Middle frontal gyrus (tissue), 1 donor: ENCODE data around the gene NUDT6.
"Not testable (repeated sequence)": the region's sequence is repeated elsewhere in the genome, so short reads cannot be mapped to it uniquely, and the experiment has no call there.

ENCODE experiments used
- DNase-seq: peaks from one replicate; pipeline ENCODE4 v3.0.0-alpha.2; 2015; ENCODE audit warnings: low spot score; ENCODE audit errors: extremely low spot score

Gene NUDT6

DNA sequence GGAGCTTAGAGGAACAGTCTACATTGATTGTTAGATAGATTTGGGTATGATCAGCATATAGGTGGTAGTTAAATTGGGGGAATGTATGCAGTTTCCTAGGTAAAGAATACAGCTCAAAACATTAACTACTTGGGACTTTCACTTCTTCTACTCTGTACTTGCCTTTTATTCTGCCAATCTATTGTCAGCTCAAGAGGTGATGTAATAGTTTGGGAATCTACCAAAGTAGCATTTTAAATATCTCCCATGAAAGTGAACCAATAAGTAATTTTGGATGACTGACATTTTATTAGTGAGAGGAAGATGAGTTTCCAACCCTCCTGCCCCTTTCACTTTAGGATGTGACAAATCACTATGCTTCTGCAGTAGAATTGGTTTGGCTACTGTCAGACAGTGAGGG, 43.4 kb downstream of the NUDT6 start:
- no peak for DNase-seq

DNA sequence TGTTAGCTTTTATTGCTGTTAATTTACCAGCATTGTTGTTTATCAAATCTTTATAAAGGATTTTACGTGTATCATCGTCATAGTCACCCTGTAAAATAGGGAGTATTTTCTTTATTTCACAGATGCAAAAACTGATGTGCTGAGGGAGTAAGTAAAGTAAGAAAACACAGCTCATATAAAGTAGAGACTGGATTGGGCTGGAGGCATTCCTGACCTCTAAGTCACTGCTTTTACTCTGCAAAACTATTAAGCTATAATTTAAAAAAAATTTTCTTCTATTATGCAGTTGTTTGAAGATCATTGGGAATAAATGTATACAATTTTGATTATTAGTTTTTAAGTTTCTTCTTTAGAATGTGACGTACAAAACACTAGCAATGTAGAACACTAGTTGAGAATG, 45.9 kb downstream of the NUDT6 start:
- no peak for DNase-seq

DNA sequence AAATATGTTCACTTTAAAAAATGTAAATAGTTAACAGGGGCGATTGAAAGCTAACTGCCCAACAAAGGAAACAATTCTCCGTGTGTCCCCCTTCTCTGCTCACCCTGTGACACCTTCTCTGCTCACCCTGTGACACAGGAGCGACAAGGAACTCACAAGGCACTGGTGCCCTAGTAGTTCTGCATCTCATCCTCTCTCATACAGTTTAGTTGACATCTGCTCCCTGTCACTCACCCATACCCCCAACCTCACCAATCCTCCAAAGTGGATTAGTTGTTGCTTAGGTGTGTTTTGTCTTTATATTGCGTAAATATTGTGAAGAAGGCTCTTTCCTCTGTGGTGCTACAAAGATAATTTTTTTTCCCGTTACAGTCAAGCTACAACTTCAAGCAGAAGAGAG, 46.4 kb downstream of the NUDT6 start:
- DNase-seq, result no peak

DNA sequence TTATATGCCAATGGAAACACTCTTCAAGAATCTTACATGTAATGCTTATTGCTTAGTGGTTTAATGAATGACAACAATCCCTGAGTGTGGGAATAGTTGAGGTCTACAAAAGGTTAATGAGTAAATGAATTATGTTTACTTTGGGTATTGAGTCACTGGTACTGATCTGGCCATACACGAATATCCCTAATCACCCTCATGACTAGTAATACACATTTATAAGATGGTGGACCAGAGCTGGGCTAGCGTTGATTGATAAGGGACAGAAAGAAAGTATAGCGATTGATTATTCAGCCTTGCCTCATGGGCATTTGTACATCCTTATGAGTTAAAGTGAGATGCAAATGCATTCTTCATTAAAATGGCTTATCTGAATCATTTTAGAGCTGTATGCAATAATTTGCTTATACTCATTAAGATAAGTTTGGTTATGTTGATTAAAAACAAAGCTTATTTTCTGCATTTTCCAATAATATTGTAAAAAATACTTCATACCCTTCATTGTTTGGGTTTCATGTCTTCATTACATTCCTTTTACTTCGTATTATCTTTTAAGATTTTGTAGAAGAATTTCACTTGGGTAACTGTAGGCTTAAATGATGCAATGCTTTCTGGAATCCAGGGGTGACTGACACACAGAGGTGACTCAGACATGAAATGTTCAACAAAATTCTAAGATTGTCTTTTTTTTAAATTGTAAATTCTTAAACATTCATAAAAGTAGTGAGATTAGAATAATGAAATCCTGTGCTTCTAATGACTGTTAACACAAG, 48.4 kb downstream of the NUDT6 start:
- DNase-seq, result no peak

DNA sequence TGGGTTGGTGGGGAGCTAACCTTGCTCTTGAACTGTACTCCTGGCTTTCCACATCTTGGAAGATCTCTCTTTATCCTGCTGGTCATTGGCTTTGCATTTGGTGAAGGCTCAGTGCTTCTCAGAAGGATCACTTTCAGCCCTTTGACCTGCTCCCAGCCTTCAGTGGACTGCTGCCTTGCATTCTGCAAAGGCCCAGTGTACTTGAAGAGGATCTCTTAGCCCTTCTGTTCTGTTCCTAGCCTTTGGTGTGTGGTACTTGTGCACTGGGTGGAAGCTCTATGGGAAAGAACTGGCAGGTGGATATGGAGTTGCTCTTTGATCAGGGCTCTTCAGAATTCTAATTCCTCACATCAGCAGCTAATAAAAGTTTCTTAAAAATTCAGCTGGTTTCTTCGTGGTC, 49.3 kb downstream of the NUDT6 start:
- no peak for DNase-seq

DNA sequence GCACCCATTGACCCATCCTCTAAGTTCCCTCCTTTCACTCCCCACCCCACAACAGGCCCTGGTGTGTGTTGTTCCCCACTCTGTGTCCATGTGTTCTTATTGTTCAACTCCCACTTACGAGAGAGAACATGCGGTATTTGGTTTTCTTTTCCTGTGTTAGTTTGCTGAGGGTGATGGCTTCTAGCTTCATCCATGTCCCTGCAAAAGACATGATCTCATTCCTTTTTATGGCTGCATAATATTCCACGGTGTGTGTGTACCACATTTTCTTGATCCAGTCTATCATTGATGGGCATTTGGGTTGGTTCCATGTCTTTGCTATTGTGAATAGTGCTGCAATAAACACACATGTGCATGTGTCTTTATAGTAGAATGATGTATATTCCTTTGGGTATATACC, 54.2 kb downstream of the NUDT6 start:
- not testable (repeated sequence) for DNase-seq

DNA sequence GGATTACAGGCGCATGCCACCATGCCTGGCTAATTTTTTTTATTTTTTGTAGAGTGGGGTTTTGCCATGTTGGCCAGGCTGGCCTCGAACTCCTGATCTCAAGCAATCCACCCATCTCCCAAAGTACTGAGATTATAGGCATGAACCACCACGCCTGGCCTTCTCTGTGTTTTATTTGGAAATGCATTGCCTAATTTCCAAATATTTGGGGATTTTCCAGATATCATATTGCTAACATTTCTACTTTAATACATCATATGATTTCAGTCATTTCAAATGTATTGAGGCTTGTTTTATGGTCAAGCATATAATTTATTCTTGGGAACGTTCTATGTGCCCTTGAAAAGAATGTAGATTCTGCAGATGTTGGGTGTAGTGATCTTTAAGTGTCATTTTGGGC, 57.0 kb downstream of the NUDT6 start:
- DNase-seq, result no peak

DNA sequence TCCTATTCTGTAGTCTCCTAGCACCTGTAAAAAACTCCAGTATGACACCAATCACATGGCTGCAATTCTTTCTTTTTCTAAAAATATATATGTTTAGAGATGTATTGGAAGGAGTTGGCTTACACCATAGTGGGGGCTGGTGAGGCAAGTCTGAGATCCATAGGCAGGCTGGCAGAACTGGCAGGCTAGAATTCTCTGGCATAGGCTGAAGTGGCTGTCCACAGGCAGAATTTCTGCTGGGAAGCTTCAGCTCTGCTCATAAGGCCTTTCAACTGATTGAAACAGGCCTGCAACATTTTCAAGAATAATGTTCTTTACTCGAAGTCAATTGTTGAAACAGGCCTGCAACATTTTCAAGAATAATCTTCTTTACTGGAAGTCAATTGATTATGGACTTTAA, 58.8 kb downstream of the NUDT6 start:
- no peak for DNase-seq

DNA sequence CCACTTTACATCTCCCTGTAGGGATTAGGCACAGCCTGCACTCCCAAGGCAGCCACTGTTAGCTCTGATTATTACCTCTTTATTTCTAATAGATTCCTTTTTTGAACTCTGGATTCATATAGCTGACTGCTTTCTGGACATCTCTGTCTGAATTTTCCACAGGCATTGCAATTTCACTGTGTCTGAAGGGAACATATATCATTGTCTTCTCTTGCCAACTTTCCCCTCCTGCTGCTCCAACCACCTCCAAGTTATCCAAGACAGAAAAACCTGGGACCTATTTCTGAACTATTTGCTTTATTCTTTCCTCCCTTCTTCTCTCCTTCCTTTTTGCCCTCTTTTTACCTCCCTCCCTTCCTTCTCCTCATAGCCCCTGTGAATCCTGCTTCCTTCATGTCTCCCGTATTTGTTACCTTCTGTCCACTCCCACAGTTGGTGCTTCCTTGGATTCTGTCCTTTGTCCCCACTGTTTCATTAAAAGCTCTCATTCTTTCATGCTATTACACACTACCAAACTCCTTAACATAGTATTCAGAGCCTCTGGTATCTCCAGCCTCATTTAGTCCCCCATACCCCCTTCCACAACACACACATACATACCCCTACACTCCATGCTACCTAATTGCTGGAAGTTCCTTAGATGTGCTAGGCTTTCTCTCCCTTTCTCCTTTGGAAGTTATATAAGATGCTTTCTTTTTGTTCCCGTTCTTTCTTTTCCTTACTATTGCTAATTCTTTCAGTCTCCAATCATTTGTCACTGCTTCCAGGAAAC, 61.0 kb downstream of the NUDT6 start:
- no peak for DNase-seq

DNA sequence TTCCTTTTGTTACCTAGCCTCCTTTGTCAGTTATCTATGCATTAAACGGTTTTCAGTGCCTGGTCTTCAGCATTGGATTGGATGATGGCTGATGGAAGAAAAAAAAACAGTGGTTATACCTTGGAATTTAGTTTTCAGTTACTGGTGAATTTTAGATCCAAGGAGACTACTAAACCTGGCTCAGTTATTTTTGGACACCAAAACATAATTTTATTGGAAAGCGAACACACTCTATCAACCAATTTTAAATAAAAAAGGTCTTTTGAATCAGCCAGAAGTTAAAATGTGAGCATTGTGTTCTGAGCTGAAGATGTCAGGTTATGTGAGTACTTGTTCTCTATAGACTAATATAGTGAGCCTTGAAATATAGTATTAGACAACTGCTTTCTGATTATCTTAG, 63.7 kb downstream of the NUDT6 start:
- no peak for DNase-seq

DNA sequence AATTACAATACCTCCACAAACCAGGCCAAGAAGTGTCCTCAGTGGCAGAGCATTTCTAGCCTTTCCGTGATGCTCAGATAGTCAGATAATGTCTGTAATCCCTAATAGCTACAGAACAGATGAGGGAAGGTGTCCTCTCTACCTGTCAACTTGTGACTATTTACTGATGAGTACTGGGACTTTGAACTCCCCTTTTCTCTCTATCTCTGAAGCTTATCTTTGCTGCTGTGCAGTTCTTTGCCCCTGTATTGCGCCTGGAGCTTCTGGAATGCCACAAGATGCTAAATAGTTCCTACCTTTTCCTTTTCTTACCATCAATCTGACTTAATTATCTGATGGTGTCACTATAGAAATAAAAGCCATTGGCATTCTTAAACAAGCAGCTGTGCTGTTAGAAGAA, 65.2 kb downstream of the NUDT6 start:
- DNase-seq, result no peak

DNA sequence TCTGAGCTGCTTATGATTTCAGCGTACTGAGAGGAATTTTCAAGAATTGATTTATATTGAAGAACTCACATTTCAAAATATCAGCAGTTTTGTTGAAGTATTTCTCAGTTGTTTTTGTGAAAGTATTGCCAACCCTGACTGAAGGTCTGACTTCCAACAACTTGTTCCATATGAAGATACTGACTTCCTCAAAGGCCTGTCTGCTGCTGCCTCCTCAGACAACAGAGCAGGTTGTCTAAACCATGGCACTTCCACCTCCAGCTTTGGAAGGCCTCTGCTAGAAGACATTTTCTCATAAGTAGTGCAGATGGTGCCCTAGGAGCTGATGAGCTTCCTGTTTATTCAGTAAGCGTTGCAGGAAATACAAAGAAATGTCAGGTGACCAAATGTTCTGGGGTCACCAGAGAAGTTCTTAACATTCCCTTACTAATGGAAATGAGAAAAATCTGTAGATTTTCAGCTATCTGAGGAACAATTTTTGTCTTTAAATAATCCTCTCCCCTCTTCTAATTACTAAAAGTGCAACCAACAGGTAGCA, 67.0 kb downstream of the NUDT6 start:
- no peak for DNase-seq

DNA sequence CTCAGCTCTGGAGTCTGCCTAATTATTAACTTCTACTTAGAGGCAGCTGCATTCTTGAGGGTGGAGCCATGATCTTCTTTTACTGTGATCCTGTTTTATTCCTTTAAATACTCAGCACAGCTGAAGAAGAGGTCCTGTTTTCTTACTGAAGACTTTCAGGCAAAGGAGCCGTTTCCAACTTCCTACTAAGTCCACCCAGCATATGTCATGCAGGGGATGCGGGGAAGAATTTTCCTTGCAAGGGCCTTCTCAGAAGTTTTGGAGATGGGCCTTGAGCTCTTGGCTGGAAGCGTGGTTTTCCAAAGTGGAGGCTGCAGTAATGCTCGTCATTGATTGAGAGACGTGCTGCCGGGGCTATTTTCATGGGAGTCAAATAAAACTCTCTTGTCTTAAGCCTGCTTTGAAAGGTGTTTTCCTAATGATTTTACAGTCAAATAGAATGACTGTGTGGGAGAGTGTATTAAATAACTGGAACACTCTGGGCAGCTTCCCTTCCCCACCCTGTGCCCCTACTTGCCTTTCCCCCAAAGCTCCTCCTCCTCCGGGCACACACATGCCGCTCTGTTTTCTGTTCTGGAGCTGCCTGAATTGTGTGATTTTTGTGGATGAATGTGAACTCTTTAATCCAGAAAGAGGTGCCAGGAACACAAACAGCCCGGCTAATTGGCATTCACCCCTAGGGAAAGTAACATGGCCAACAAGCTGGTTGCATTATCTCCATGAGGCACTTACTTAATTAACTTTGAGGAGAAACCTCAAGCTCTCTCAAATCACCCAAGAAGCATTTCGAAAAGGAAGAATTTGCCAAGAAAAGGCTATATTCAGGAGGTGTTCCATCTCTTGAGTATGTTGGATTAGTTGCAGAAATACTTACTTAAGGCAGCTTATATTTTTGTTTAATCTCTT, 67.7 kb downstream of the NUDT6 start:
- DNase-seq, result peak; percentile 43

DNA sequence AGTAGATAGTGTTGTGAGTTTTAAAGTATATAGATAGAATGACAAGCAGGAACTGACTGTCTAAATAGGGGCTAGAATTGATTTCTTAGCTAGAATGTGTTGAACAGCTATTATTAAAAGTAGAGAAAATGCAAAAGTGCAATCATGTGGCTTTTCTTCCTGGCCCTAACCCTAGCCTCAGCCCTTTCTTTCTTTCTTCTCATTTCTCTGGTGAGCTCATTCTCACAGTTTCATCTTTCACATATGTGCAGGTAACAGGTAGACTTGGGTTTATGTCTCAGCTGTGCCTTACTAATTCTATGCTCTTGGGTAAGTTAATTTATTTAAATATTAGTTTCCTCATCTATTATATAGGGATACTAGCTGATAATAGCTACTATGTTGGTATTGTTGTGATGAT, 70.8 kb downstream of the NUDT6 start:
- DNase-seq, result no peak

DNA sequence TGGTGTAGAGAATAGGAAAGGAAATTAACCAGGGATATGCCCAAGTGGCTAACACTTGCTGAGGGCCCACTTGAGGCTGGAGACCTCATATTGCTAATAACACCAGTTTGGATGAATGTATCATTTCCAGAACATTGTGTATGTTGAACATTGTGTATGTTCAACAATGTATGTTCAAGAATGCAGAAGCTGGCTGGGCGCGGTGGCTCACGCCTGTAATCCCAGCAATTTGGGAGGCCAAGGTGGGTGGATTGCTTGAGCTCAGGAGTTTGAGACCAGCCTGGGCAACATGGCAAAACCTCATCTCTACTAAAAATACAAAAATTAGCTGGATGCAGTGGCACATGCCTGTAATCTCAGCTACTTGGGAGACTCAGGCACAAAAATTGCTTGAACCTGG, 72.6 kb downstream of the NUDT6 start:
- DNase-seq, result not testable (repeated sequence)

DNA sequence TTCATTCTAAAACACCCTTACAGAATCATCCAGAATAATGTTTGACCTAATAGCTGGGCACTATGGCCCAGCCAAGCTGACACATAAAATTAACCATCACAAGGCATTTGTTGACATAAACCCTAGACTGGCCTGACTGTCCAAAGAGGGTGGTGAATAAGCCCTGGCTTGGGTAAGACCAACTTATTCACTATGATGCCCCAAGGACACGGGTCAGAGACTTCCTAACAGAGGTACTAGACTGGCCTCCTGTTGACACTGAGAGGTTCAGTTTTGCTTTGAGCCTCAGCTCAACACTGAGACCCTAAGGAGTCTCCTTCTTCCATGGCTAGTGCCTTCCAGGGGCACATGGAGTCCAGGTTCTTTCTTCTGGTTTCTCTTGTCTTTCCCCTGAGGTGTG, 74.5 kb downstream of the NUDT6 start:
- no peak for DNase-seq

DNA sequence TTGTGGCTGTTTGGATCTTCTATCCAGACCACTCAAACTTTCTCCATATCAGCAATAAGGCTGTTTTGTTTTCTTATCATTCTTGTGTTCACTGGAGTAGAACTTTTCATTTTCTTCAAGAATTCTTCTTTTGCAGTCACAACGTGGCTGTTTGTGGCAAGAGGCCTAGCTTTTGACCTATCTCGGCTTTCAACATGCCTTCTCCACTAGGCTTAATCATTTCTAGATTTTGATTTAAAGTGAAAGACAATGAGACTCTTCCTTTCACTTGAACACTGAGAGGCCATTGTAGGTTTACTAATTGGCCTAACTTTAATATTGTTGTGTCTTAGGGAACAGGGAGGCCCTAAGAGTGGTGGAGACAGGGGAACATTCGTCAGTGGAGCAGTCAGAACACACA, 76.6 kb downstream of the NUDT6 start:
- no peak for DNase-seq

DNA sequence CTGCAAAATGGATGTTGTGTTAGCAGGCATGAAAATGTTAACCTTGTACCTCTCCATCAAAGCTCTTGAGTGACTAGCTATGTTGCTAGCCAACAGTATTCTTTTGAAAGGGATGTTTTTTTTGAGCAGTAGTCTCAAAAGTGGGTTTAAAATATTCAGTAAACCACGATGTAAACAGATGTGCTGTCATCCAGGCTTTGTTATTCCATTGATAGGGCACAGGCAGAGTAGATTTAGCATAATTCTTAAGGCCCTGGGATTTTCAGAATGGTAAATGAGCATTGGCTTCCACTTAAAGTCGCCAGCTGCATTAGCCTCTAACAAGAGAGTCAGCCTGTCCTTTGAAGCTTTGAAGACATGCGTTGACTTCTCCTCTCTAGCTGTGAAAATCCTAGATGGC, 77.3 kb downstream of the NUDT6 start:
- DNase-seq, result no peak

DNA sequence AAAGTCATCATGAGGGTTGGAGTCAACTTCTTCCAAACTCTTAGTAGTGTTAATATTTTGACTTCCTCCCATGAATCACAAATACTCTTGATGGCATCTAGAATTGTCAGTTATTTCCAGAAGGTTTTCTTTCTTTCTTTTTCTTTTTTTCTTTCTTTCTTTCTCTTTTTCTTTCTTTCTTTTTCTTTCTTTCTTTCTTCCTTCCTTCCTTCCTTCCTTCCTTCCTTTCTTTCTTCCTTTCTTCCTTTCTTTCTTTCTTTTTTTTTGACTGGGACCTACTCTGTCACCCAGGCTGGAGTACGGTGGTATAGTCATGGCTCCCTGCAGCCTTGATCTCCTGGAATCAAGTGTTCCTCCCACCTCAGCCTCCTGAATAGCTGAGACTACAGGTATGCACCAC, 78.0 kb downstream of the NUDT6 start:
- DNase-seq, result not testable (repeated sequence)

DNA sequence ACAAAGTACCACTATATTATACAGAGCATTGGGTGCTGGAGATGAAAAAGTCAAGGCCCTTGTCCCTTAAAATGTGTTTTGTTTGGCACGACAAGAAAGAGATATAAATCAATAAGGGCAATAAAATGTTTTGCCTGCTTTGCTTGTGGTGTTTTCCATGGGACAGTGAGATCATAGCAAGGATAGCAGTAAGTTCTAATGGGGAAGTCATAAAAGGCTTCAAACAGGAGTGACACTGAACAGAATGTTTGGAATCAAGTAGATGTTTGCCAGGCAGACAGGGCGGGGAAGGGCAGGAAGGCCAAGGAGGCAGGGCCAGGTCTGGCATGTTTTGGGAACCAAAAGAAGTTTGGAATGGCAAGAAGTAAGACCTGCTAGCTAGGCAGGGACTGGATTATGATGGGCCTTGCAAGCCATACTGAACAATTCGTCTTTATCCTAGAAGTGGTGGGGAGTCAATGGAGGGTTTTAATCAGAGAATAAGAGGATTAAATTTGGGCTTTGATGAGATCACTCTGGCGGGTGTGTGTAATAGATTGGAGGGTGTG, 79.3 kb downstream of the NUDT6 start:
- DNase-seq, result no peak
